Measurements from ENCODE around the gene CACNA2D3. TPM values are rescaled to one million over a fixed set of nuclear protein-coding genes. Genes with fewer than 3 reads are reported as not detected.

CACNA2D3 gene
- total RNA-seq, 1 donor from 2014 or later, result 0.10 TPM

- no peak for ATAC-seq
- DNase-seq (ENCODE audit: low spot score), result no peak
Observed at GRCh38 chr3:54889731-54890130, 767.4 kb downstream of the CACNA2D3 start.

DNA sequence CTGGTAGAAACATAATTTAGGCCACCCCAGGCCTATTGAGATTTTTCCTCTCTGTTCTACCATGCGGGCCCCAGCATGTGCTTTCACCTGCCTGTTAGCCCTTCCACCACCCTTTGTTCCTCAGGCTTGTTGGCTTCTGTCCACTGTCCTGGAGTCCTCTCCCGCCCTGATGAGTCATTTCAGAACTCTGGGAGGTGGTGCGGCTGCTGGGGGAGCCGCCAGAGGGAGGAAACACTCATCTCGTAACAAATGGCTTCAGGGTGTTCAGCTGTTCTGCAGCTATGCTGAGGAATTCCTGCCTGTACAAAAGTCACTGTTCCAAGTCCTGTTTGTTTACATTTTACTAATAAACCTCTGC is 769.2 kb downstream of the CACNA2D3 start:
- peak; percentile 43 for ATAC-seq
- peak; percentile 46 for DNase-seq (ENCODE audit: low spot score)

GRCh38 chr3:54892168-54892567 is 769.8 kb downstream of the CACNA2D3 start:
- ATAC-seq (no peak), DNase-seq (ENCODE audit: low spot score) (no peak)

GRCh38 chr3:54895613-54896012 is 773.3 kb downstream of the CACNA2D3 start:
- DNase-seq (ENCODE audit: low spot score), result no peak
- no peak for ATAC-seq

DNA sequence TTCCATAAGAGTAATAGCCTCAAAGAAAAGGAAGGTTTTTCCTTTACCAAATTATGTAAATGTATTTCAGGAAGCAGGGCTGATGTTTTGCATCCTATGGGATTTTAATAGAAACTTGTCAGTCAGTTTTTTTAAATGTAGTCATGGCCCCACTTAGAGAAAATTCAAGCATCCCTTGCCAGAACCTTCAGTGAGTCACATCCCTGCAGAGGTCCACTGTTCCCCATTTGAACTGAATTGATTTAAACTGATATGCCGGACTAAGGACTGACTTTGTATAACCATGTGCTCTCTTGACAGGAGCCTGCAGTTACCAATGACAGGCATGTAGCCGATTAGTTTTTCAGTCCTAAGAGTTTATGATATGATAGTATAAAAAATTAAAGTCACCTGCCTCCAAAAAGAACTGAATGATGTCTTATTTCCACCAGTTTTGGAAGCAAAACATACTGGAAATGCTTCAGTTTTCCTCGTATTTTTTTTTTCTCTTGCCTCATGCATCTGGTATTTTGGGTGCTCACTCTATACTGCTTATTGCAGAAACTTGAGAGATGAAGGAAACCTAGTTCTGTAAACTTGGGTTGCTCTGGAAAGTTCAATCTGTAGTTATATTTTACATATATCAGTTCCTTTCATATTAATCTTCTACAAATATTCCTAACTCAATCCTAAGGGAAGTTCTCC is 774.8 kb downstream of the CACNA2D3 start:
- ATAC-seq, result no peak
- no peak for DNase-seq (ENCODE audit: low spot score)

GRCh38 chr3:54899273-54899672 is 776.9 kb downstream of the CACNA2D3 start:
- DNase-seq (ENCODE audit: low spot score) (no peak), ATAC-seq (no peak)

GRCh38 chr3:54900838-54901591 is 778.7 kb downstream of the CACNA2D3 start:
- ATAC-seq, result no peak
- no peak for DNase-seq (ENCODE audit: low spot score)

DNA sequence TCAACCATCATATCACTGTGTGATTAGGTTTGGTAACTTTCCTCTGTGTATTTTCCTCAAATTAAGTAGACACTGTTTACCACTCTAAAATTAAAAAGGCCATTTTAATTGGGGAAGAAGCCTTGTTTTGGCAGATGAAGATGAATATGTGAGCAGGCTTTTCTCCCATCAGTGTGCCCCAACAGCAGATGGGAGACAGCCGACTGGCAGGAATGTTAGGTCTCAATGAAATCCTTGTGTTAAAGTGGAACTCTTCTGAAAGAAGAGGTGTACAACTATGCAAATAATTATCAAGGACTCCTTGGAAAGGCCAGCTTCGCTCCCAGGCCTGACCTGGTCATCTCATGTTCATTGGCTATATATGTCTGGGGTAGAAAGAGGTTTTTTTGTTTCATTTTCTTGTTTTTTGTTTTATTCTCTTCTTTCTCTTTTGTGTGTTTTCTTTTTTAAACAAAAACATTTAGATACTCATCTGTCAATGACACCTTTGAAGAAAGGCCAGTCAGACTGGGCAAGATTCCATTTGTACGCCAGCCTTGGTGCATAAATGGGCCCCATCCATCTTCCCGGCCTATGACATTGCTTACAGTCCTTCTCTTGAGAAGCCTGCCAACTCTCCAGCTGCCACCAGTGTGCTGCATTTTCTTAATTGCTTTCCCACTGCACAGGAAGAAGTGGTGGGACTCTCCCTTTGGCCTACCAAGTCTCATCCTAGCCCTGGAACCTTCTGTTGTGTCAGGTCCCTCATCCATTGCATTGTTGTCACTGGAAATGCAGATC is 779.7 kb downstream of the CACNA2D3 start:
- ATAC-seq, result no peak

DNA sequence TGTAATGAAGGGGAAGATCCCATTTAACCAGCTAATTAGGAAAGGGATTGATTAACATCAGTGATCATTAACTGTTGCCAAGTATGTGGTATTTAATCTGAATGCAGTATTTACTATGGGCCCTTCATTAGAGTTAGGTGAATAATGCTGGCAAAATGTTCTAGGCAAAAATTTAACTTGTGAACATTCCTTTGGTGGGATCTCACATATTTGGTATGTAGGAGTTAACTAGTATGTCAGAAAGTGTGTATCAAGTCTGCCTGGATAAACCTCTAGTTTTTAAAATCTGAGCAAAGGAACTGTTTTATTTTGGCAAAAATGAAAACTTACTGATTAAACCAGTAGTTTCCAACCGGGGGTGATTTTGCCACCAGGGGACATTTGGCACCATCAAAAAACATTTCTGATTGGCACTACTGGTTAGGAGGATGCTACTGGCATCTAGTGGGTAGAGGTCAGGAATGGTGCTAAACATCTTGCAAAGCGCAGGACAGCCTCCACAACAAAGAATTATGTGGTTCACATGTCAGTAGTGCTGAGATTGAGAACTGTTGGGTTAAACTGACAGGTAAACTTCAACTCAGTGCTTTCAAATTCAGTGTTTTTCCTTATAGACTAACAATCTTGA is 783.0 kb downstream of the CACNA2D3 start:
- ATAC-seq (no peak), DNase-seq (ENCODE audit: low spot score) (no peak)

More for the DNA sequence above, 779.7 kb downstream of the CACNA2D3 start:
- no peak for DNase-seq (ENCODE audit: low spot score)

DNA sequence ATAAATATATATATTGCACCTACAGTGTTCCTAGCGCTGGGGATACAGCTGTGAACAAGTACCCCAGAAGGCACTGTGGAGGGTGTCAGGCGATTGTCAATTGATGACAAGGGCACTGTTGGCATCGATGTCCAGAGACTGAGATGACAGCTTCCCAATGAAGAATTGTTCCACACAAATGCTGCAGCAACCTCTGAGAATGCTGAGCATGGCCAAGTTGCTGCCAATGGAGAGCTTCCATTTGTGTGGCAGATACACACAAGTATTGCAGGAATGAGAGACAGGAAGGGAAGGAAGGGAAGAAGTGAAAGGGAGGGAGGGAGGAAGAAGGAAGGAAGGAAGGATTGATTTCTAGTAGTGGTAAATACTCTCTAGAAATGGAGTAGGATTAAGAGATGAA is 783.6 kb downstream of the CACNA2D3 start:
- ATAC-seq, result no peak
- no peak for DNase-seq (ENCODE audit: low spot score)

DNA sequence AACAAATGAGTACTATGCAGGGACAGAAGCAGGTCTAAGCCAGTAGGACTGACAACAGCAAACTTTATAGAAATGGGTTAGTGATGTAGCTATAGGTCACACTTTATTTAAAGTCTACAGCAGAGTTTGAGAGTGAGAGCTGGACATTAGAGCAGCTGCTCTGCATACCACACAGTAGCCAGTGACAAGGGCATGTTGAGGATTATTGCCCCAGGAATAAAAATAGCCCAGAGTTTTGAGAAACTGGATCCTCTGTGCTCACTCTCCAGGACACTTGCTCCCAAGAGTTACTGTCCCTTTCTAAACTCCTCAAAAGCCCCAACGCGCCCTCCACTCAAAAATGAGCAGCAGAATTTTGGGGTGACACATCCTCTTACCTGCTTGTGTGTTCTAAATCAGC is 784.4 kb downstream of the CACNA2D3 start:
- ATAC-seq, result no peak
- DNase-seq (ENCODE audit: low spot score), result no peak

DNA sequence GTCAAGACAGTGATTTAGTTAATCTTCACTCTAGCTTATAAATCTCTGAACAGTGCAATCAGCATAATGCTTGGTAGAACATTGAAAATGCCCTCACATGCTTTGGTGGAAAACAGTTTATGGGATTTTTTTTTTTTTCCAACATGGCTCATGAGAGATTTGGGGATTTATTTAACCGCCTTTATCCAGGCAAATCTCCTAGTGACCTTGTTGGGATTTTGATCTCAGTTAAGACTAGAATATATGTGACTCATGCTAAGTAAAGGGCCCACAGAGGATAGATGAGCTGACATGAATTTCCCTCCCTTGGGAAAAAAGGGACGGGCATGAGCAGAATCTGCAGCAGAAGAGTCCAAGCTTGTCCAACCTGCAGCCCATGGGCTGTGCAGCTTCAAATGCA is 786.8 kb downstream of the CACNA2D3 start:
- no peak for ATAC-seq
- no peak for DNase-seq (ENCODE audit: low spot score)

DNA sequence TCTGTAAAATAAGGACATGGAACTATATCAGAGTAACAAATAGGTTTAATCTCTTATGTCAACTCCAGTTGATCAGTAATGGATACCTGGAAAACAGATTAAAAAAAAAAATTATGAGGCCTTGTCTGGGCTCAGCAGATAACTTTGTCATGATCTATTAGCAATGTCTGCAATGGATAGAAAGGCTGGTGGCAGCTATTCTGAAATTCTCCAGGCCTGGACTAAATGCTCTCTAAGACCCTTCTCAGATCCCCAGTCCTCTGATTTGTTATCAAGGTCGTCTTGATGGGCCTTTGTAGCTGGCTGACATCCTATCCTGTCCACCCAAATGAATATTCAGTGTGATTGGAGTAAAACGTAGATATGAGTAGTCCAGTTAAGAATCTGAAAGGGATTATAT is 791.8 kb downstream of the CACNA2D3 start:
- ATAC-seq (no peak), DNase-seq (ENCODE audit: low spot score) (no peak)

DNA sequence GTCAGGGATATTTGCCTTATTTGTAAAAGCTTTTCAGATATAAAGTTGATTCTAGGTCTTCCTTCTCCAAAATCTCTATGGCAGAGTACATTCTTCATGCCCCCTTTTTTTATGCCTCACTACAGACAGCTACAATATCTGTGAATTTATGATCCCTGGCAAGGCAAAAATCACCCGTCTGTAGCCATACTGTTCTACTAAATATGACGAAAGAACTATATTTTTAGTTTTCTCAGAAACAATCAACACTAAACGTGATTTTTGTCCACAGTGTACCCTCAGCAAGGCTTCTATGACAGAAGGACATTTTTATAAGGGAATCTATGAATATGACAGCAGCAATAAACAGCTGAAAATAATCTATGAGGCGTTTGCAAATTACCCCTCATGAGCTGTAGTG is 792.8 kb downstream of the CACNA2D3 start:
- no peak for ATAC-seq
- no peak for DNase-seq (ENCODE audit: low spot score)

DNA sequence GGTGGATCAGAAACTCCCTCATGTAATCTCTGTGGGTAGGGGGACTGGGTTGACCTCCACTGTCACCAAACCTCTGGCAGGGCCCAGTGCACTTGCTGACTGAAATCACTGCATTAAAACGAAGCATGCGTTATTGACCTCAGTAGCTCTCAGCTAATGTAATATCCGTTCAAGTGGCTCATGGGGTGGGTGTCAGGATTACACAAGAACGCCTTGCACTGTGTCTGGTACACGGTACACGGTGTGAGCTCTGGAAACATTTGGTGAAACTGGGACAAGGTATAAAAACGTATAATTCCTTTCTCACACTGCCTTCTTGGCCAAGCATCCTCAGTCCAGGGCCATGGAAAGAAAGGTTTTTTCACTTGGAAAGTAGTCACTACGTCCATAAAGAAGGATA is 793.6 kb downstream of the CACNA2D3 start:
- no peak for DNase-seq (ENCODE audit: low spot score)
- ATAC-seq, result no peak

- no peak for ATAC-seq
- no peak for DNase-seq (ENCODE audit: low spot score)
Observed at GRCh38 chr3:54916732-54917131, 794.4 kb downstream of the CACNA2D3 start.

GRCh38 chr3:54917174-54917573 is 794.8 kb downstream of the CACNA2D3 start:
- no peak for ATAC-seq
- DNase-seq (ENCODE audit: low spot score), result no peak

- ATAC-seq (no peak), DNase-seq (ENCODE audit: low spot score) (no peak)
Observed at GRCh38 chr3:54917862-54918261, 795.5 kb downstream of the CACNA2D3 start.

DNA sequence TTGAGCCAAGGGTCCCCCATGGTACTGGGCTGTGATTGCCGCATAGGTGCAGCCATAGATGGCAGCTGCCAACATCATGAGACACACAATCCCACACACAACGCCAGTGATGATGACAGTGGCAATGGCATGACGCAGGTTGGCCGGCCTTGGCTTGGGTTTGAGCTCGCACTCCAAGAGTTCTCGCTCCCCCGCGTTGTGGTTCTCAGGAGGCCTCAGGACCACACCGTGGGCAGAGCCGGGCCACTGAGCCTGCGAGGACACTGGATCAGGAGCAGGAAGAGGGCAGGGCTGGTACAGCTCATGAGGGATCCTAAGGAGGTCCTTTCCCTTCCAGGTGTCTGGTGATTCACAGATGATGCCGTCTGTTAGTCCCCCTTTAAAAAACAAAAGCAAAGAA is 796.2 kb downstream of the CACNA2D3 start:
- DNase-seq (ENCODE audit: low spot score), result no peak
- ATAC-seq, result no peak

- ATAC-seq, result no peak
- DNase-seq (ENCODE audit: low spot score), result no peak
Observed at GRCh38 chr3:54928046-54928770, 805.9 kb downstream of the CACNA2D3 start, which contains the start of gene LRTM1. TSS of gene LRTM1 (minus strand) at chr3:54928059. CDS start at chr3:54927911, 148 bp downstream.

DNA sequence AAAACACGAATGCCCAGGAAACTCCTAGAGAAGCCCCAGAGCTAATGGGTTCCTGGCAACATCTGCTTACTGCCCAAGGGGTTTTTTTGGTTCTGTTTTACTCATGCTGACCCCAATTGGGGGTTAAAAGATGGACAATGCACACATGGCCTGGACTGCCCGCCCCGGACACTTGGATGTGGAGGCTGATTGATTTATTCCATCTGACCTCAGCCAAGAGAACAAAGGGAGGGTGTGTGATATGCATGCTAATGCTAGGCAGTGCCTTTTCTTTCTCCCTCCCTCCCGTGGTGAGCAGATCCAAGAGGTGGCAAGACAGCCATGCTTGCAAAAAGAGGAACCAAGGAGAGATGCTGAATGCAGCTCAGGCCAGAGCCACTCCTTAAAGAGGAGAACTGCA is 808.8 kb downstream of the CACNA2D3 start:
- DNase-seq (ENCODE audit: low spot score) (no peak), ATAC-seq (no peak)

Measured in left lobe of liver (tissue), 2 donors.